EL (cell line): ENCODE data around the gene CEP44.
"Not testable (repeated sequence)": the region's sequence is repeated elsewhere in the genome, so short reads cannot be mapped to it uniquely, and the experiment has no call there.

ENCODE experiments used
- DNase-seq: peaks from one replicate; pipeline ENCODE4 v3.0.0-alpha.2; 2016

Gene CEP44

GRCh38 chr4:174332741-174333493 lies 49.2 kb downstream of the CEP44 start:
- DNase-seq, result peak; percentile 24

DNA sequence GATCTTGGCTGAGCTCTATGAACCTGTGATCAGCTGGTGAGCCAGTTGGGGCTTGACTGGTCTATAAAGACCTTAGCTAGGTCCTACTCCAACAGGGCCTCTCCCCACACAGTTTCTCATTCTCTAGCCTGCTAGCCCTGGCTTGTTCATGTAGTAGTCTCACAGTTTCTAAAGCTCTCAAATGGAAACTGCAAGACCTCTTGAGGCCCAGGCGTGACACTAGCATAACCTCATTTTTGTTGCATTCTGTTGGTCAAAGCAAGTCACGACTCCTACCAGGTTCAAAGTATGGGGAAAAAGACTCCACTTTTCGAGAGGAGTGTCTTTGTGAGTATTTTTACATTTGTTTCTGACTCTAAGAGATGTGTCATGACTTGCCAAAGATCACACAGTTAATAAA lies 50.9 kb downstream of the CEP44 start:
- DNase-seq, result no peak

- peak; percentile 17 for DNase-seq
These were observed 57.0 kb downstream of the CEP44 start for GRCh38 chr4:174340714-174341113.

- no peak for DNase-seq
These were observed 65.4 kb downstream of the CEP44 start for GRCh38 chr4:174349156-174349555.

DNA sequence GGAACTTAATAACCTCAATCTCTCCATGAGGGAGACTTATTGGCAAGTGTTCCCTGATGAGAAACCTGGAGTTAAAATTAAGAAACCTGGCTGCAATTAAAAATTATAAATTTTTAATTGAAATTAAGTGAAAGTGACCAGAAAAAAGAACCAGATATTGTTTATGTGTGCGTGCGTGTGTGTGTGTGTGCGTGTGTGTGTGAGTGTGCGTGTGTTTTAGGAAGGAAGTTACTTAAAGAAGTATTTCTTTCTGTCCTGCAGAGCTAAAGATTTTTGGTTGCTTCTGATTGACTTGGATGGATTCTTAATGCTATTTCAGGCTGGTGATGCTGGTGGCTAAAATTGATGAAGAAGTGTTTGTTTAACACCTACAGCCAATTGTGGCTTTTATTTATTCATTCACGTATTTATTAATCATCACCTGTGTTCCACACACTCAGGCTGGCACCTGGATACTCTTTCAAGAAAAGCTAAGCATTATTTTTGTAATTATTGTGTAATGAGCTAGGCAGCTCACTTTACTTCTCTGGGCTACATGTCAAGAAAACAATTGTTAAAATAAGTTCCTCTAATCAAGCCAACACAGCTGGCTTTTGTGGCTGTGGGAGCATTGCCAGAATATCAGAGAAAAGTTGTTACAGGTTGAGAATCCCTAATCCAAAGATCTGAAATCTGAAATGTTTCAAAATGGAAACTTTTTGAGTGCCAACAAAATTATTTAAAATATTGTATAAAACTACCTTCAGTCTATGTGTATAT lies 68.5 kb downstream of the CEP44 start:
- DNase-seq, result no peak

DNA sequence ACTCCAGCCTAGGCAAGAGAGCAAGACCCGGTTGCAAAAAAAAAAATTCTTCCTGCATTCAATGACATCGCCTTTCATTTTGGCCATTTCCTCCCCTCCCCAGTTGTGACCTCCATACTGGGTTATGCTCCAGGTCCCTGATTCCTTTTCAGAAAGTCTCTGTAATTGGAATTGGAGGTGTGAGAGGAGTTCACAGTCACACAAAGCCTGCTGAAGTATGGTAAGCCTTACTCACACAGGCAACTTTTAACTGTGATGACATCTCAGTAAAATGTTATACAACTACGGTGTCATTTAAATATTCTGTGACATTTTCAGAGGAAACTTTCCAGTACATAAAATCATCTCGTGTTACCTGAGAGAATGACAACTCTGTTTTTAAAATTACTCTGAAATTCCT lies 73.6 kb downstream of the CEP44 start:
- DNase-seq, result no peak

GRCh38 chr4:174358410-174358809 lies 74.7 kb downstream of the CEP44 start:
- no peak for DNase-seq

- DNase-seq, result peak; percentile 32
These were observed 75.1 kb downstream of the CEP44 start for GRCh38 chr4:174358829-174359228.

- DNase-seq, result no peak
These were observed 78.6 kb downstream of the CEP44 start for GRCh38 chr4:174362340-174362739.

DNA sequence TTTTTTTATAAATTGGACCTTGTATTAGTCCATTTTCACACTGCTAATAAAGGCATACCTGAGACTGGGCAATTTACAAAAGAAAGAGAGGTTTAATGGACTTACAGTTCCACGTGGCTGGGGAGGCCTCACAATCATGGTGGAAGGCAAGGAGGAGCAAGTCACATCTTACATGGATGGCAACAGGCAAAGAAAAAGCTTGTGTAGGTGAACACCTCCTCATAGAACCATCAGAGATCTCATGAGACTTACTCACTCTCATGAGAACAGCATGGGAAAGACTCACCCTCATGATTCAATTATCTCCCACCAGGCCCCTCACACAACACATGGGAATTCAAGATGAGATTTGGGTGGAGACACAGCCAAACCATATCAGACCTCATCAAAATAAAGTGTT lies 80.1 kb downstream of the CEP44 start:
- not testable (repeated sequence) for DNase-seq

DNA sequence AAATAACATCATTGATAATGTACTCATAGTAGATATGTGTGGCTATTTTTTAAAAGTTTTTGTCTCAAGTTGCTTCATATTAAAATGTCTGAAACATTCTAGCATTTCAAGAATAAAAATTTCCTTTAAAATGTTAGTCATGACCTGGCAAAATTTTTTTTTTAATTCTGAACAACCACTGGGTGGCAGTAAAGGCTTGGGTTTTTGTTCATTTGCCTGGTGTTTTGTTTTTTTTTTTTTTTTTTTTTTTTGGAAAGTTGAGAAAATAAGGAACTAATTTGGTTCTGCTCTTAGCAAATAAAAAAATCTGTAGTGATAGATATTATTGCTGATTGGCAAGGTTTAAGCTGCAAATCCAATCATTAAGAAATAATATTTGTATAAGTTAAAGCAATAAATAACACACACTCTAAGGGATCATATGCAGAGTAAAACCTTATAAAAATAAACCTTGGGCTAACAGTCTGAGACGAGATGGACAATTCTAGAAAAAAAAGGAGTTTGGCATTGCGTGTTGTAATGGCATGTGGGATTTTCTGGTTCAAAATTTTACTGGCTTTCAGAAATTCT lies 81.4 kb downstream of the CEP44 start:
- DNase-seq, result peak; percentile 10

DNA sequence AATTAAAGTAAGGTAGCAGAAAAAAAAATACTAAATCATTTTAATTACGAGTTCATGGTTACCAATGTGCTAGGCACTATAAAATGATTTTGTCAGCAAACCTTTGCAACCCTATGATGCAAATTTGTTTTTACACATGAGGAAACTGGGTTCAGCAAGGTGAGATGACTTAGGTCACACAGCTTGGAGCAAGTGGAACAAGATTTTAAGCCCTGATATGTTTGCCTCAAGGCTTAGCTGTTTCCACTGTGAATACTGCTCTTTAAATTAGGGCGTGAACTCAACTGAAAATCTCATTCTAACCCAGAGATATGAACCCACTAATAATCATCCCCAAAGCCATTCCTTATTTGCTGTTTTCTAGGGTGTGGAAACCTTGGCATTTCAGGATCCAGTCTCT lies 86.3 kb downstream of the CEP44 start:
- DNase-seq, result no peak

DNA sequence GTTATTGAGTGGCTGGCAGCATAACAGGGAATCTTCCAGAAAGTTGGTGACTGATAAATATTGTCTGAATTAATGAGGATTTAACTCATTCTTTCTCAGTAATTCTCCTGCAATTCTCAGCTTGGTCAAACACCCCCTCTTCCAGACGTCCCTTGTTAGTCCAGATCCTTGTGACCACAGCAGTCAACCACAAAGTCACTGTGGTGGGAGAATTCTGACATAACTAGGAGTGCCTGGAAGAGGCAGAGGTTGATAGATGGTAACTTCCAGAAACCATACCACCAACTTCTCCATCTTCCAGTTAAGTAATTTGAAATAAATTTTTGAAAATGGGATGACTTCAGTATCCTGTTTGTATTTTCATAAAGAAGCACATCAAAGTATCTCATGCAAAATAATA lies 90.1 kb downstream of the CEP44 start:
- DNase-seq, result no peak

DNA sequence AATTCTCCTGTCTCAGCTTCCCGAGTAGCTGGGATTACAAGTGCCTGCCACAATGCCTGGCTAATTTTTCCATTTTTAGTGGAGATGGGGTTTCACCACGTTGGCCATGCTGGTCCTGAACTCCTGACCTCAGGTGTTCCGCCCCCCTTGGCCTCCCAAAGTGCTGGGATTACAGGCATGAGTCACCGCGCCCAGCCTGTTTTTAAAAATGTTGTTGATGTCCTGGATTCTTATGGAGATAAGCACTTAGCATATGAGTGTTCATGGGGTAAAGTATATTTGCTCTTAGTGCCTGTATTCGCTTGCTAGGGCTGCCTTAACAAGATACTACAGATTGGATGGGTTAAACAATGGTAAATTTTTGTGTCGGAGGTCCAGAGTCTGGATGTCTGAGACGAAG lies 91.7 kb downstream of the CEP44 start:
- no peak for DNase-seq

GRCh38 chr4:174377613-174378012 lies 93.9 kb downstream of the CEP44 start:
- no peak for DNase-seq

GRCh38 chr4:174378951-174379350 lies 95.2 kb downstream of the CEP44 start:
- no peak for DNase-seq

GRCh38 chr4:174380206-174380605 lies 96.5 kb downstream of the CEP44 start:
- DNase-seq, result not testable (repeated sequence)

GRCh38 chr4:174380699-174381439 lies 97.2 kb downstream of the CEP44 start:
- DNase-seq, result no peak

DNA sequence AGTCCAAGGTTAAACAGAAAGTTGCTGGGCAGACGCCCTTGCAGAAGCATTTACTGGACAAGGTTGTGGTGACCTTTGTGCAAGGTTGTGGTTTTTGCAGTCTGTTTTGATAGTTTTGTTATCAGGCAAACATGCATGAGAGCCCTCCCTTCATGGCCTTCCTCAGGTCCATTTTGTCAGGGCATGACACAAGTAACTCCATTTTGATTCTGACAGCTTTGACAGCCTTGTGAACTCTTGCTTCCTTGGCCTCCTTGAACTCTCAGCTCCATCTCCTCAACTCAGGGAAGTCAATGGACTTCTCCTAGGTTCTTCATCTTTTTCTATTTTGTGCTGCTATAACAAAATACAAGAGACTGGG lies 97.7 kb downstream of the CEP44 start:
- no peak for DNase-seq
